ENCODE results near the gene ADISSP. TPM values are rescaled to one million over a fixed set of nuclear protein-coding genes. Genes with fewer than 3 reads are reported as not detected.

The ADISSP gene
- total RNA-seq, 2 experiments from 2014 or later = 63.5 to 63.8 TPM

- no peak for DNase-seq
- Mint-ChIP-seq H3K27me3 (peaks cover 7% of the 10 kb centered on the region), H3K36me3 (no peaks in the 10 kb centered on the region), H3K4me3 (no peak within 1 kb of the TSS), H3K4me1 (no peaks in the 10 kb centered on the region), H3K27ac (no peak within 1 kb of the TSS), H3K9me3 (no peaks in the 10 kb centered on the region)
Measured at GRCh38 chr20:3712279-3712873, 55.2 kb downstream of the ADISSP start, which contains the start of gene SIGLEC1. SIGLEC1 (minus strand) TSS chr20:3712600; CDS start chr20:3707128, 5,472 bp downstream.

- H3K4me1 Mint-ChIP-seq = no peaks in the 10 kb centered on the region
- H3K27me3 Mint-ChIP-seq = peaks cover 3% of the 10 kb centered on the region
- no peak overlapping the region for H3K4me3 Mint-ChIP-seq
- no peak overlapping the region for H3K27ac Mint-ChIP-seq
- no peaks in the 10 kb centered on the region for H3K36me3 Mint-ChIP-seq
- no peak for DNase-seq
- H3K9me3 Mint-ChIP-seq = no peaks in the 10 kb centered on the region
Measured at GRCh38 chr20:3711484-3711941, 56.0 kb downstream of the ADISSP start.

- peak; percentile 77 for DNase-seq
- Mint-ChIP-seq H3K9me3 (no peaks in the 10 kb centered on the region), H3K36me3 (no peaks in the 10 kb centered on the region), H3K27me3 (peaks cover 3% of the 10 kb centered on the region), H3K4me3 (no peak overlapping the region), H3K27ac (no peak overlapping the region), H3K4me1 (no peaks in the 10 kb centered on the region)
Measured at GRCh38 chr20:3710703-3711483, 56.7 kb downstream of the ADISSP start.

- Mint-ChIP-seq H3K27me3 (peaks cover 3% of the 10 kb centered on the region), H3K9me3 (no peaks in the 10 kb centered on the region), H3K4me3 (no peak overlapping the region), H3K4me1 (no peaks in the 10 kb centered on the region), H3K36me3 (no peaks in the 10 kb centered on the region), H3K27ac (no peak overlapping the region)
- DNase-seq = no peak
Measured at GRCh38 chr20:3710011-3710466, 57.5 kb downstream of the ADISSP start.

- H3K36me3 Mint-ChIP-seq = no peaks in the 10 kb centered on the region
- H3K9me3 Mint-ChIP-seq = no peaks in the 10 kb centered on the region
- H3K4me3 Mint-ChIP-seq = no peak overlapping the region
- H3K27me3 Mint-ChIP-seq = peaks cover 3% of the 10 kb centered on the region
- H3K4me1 Mint-ChIP-seq = no peaks in the 10 kb centered on the region
- no peak for DNase-seq
- H3K27ac Mint-ChIP-seq = no peak overlapping the region
Measured at GRCh38 chr20:3707508-3707899, 60.0 kb downstream of the ADISSP start.

GRCh38 chr20:3706774-3707507, 60.6 kb downstream of the ADISSP start:
- H3K27ac Mint-ChIP-seq = no peak overlapping the region
- H3K36me3 Mint-ChIP-seq = no peaks in the 10 kb centered on the region
- H3K9me3 Mint-ChIP-seq = no peaks in the 10 kb centered on the region
- no peak for DNase-seq
- no peak overlapping the region for H3K4me3 Mint-ChIP-seq
- no peaks in the 10 kb centered on the region for H3K4me1 Mint-ChIP-seq
- H3K27me3 Mint-ChIP-seq = peaks cover 3% of the 10 kb centered on the region

- no peak for DNase-seq
- Mint-ChIP-seq H3K36me3 (no peaks in the 10 kb centered on the region), H3K4me3 (no peak overlapping the region), H3K4me1 (no peaks in the 10 kb centered on the region), H3K9me3 (no peaks in the 10 kb centered on the region), H3K27ac (no peak overlapping the region), H3K27me3 (no peaks in the 10 kb centered on the region)
Measured at GRCh38 chr20:3705970-3706739, 61.4 kb downstream of the ADISSP start.

- no peak for DNase-seq
- Mint-ChIP-seq H3K36me3 (no peaks in the 10 kb centered on the region), H3K9me3 (no peaks in the 10 kb centered on the region), H3K4me3 (no peak overlapping the region), H3K27me3 (no peaks in the 10 kb centered on the region), H3K4me1 (no peaks in the 10 kb centered on the region), H3K27ac (no peak overlapping the region)
Measured at GRCh38 chr20:3705491-3705969, 62.0 kb downstream of the ADISSP start.

- no peak overlapping the region for H3K4me3 Mint-ChIP-seq
- H3K9me3 Mint-ChIP-seq = no peaks in the 10 kb centered on the region
- no peaks in the 10 kb centered on the region for H3K36me3 Mint-ChIP-seq
- no peak for DNase-seq
- no peaks in the 10 kb centered on the region for H3K4me1 Mint-ChIP-seq
- H3K27me3 Mint-ChIP-seq = no peaks in the 10 kb centered on the region
- H3K27ac Mint-ChIP-seq = no peak overlapping the region
Measured at GRCh38 chr20:3704087-3704486, 63.5 kb downstream of the ADISSP start.

Other genes with a start within 250 kb of the ADISSP start
- gene GFRA4, start 104.4 kb downstream of the ADISSP start, total RNA-seq = not detected
- gene ADAM33, start 85.7 kb downstream of the ADISSP start, total RNA-seq = not detected
- gene SIGLEC1, start 55.2 kb downstream of the ADISSP start, total RNA-seq = not detected
- not detected for gene HSPA12B, start 35.1 kb downstream of the ADISSP start, total RNA-seq
- gene SPEF1, start 13.7 kb upstream of the ADISSP start, total RNA-seq = under 1 TPM; 0.12 to 0.23 TPM
- gene CENPB, start 19.0 kb upstream of the ADISSP start, total RNA-seq = 10 to 100 TPM; 54.6 to 59.0 TPM
- gene CDC25B, start 28.6 kb upstream of the ADISSP start, total RNA-seq = 10 to 100 TPM; 54.6 to 60.9 TPM
- 10 to 100 TPM; 11.1 to 11.7 TPM for gene AP5S1, start 52.8 kb upstream of the ADISSP start, total RNA-seq
- 10 to 100 TPM; 21.2 to 21.6 TPM for gene MAVS, start 79.1 kb upstream of the ADISSP start, total RNA-seq
- gene PANK2, start 121.6 kb upstream of the ADISSP start, total RNA-seq = 10 to 100 TPM; 50.0 to 50.7 TPM
- gene RNF24, start 247.8 kb upstream of the ADISSP start, total RNA-seq = 10 to 100 TPM; 13.3 to 13.7 TPM

Measured in activated naive CD8-positive, alpha-beta T cell treated with anti-CD3 and anti-CD28 coated beads for 36 hours (primary cell).